ENCODE results near the gene CCDC149.

CCDC149 gene

DNA sequence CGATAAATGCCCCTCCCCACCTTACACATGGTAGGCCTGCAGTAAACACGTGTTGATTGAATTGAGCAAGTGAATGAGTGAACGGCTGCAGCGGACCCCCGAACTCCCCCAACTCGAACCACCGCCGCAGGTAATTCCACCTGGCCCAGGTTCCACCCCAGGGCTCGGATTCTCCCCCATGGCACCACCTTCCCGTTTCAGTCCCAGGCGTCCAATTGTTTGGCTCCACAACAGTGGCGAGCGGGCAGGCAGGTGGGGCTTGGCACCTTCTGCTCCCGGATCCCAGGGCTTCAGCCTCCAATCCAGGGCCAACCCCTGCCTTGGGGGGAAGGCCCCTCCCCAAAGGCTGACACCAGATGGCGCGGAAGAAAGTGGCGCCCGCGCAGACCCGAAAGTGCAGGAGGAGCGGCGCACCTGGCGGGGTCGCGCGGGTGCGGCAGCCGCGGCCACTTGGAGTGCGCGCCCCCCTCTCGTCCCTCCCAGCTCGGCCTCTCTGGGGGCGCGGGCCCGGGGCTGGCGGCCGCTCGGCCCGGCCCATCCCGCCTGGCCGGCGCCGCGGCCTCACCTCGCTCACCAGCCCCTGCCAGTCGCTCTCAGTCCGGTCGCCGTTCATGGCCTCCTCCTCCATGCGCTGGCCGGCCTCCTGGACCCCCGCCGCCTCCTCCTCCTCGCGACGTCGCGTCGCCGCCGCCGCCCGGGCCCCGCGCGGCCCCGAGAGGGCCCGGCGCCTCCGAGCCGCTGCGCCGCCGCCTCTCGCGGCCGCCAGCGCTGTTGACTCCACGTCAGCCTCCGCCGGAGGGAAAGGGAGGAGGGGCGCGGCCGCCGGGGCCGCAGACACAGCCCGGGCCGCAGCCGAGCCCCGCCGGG lies at the start of gene CCDC149:
CCDC149 (minus strand) TSS at position 791 of the 867 bp plus-strand sequence; CDS start at position 613, 178 bp downstream.
- peak; percentile 82 for DNase-seq (ENCODE audit: low read depth)
- TF ChIP-seq CTCF (IDR thresholded peaks at IDR 0.05; ENCODE audit: control insufficient read depth, extremely low read depth, insufficient read depth): peak; percentile 18; the same call in 1 of the 2 replicates
- peak within 1 kb of the TSS; percentile 55 for H3K4me3 ChIP-seq (ENCODE audit: low read depth, low read length)

DNA sequence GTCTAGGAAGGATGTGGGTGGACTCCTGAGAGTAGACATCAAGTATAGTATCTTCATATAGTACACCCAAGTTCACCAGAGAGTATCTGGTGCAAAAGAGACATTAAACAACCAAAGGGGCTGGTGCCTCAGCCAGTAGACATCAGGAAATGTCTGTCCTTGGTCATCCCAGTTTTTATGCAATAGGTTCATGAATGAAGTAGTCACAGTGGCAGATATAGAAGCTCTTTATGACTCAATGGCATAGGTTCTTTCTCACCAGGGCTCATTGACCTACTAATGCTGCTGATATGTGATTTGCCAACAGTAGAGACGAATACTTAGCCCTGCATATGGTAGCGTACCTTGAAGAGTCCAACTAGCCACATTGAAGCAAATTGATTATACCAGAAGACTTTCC lies 45.0 kb upstream of the CCDC149 start:
- DNase-seq (ENCODE audit: low read depth): no peak
- no peak for TF ChIP-seq CTCF (IDR thresholded peaks at IDR 0.05; ENCODE audit: control insufficient read depth, extremely low read depth, insufficient read depth)
- H3K4me3 ChIP-seq (ENCODE audit: low read depth, low read length): no peak overlapping the region

DNA sequence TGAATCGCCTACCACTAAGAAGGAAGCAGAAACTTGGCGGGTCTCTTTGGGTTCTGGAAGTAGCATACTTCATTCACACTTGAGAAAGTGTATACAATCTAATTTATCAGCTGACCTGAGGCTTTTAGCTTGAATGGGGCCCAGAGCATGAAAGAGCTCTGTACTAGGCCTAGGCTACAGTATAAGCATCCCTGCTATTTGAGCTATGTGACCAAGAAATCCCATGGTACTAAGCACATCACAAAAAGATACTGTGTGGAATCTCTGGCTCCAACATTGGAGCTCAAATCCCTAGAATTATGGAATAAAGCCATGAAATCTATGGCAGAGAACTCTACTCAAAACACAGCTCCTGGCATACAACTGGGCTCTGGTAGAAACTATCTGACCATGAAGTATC lies 43.9 kb upstream of the CCDC149 start:
- DNase-seq (ENCODE audit: low read depth): no peak
- TF ChIP-seq CTCF (IDR thresholded peaks at IDR 0.05; ENCODE audit: control insufficient read depth, extremely low read depth, insufficient read depth): no peak
- H3K4me3 ChIP-seq (ENCODE audit: low read depth, low read length): no peak overlapping the region

DNA sequence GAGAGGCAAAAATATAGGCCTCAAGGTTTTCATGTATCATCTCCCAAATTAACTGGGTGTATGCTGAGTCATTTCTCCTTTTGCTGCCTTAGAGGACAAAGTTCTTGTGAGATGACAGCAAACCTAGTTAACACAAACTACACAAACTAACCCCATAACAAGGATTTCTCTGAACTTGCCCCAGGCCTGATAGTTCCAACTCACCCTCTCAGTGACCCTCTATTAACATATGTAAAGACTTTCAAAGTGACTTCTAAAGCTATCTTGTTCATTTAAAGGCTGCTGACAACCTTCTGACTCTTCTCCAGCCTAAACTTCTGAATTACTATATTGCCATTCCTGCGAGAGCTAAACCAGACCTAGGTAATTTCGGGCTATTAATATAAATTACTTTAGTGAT lies 43.2 kb upstream of the CCDC149 start:
- TF ChIP-seq CTCF (IDR thresholded peaks at IDR 0.05; ENCODE audit: control insufficient read depth, extremely low read depth, insufficient read depth): no peak

GRCh38 chr4:24952667-24953066 lies 39.8 kb upstream of the CCDC149 start:
- TF ChIP-seq CTCF (IDR thresholded peaks at IDR 0.05; ENCODE audit: control insufficient read depth, extremely low read depth, insufficient read depth): no peak
- DNase-seq (ENCODE audit: low read depth): no peak
- H3K4me3 ChIP-seq (ENCODE audit: low read depth, low read length): no peak overlapping the region

More for the DNA sequence above, 43.2 kb upstream of the CCDC149 start:
- no peak for DNase-seq (ENCODE audit: low read depth)
- no peak overlapping the region for H3K4me3 ChIP-seq (ENCODE audit: low read depth, low read length)

DNA sequence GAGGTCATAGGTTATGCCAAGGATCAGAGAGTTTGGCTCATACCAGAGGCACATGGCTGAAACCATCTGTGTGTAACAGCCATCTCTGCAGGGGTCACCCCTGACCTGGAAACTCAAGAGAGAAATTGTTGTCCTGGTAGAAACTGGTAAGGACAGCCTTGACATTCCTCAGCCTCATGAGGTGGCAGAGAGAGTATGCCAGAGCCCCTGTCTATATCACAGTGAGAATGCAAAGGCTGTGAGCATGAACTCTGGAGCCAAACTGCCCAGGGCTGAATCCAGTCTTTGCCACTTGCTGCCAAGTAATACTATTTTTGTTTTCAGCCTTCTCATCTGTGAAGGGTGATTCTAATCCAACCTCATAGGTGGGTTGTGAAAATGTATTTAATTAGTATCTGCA lies 37.1 kb upstream of the CCDC149 start:
- TF ChIP-seq CTCF (IDR thresholded peaks at IDR 0.05; ENCODE audit: control insufficient read depth, extremely low read depth, insufficient read depth): no peak

DNA sequence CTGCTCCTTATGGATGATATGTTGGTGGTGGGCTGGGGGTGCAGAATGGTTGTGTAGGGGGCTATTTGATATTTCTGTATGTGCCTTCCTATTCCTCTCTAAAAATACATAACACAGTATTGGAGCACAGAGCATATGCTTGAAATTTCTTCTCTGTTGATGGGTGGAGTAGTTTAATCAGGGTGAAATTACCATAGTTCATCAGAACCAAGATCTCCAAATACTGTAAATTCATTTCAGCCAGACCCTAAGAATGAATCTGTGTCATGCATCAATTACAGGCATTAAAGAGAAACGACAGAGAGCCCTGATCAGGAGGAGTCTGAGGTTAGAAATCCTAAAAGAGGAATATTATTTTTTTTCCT lies 25.1 kb upstream of the CCDC149 start:
- no peak overlapping the region for H3K4me3 ChIP-seq (ENCODE audit: low read depth, low read length)
- no peak for TF ChIP-seq CTCF (IDR thresholded peaks at IDR 0.05; ENCODE audit: control insufficient read depth, extremely low read depth, insufficient read depth)
- no peak for DNase-seq (ENCODE audit: low read depth)

More for the DNA sequence above, 37.1 kb upstream of the CCDC149 start:
- no peak for DNase-seq (ENCODE audit: low read depth)
- no peak overlapping the region for H3K4me3 ChIP-seq (ENCODE audit: low read depth, low read length)

All from LNCaP clone FGC (cell line).